ENCODE data around the gene GNAL.

The GNAL gene

DNA sequence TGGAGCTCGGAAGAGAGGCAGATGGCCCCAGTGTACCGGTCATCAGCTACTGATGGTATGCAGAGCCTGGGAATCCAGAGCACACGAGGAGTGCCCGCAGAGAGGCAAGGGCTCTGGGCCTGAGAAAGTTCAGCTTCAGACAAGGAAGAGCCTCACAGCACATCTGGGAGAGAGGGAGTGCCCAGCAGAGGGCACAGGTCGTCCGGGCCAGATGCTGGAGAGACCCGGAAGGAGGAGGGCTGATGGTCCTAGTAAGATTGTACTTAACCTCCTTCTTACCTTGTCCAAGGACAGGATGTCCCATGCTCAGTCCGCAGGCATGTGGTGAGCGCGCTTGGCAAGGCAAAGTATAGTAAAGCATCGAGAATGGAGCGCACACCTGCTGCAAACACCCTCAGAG lies 137.8 kb downstream of the GNAL start:
- H3K9me3 ChIP-seq (ENCODE audit: control insufficient read depth, insufficient read depth, low read depth, low read length): no peaks in the 10 kb centered on the region
- peaks cover 33% of the 10 kb centered on the region for H3K4me1 ChIP-seq (ENCODE audit: control insufficient read depth, insufficient read depth, low read length)
- H3K4me3 ChIP-seq (ENCODE audit: low read depth, low read length): no peak overlapping the region
- no peaks in the 10 kb centered on the region for H3K36me3 ChIP-seq (ENCODE audit: control insufficient read depth, insufficient read depth, low read length)
- no peaks in the 10 kb centered on the region for H3K27me3 ChIP-seq (ENCODE audit: control insufficient read depth, insufficient read depth, low read length)
- no peak overlapping the region for H3K9ac ChIP-seq (ENCODE audit: low read length)
- no peak overlapping the region for H3K27ac ChIP-seq (ENCODE audit: low read depth, low read length)

DNA sequence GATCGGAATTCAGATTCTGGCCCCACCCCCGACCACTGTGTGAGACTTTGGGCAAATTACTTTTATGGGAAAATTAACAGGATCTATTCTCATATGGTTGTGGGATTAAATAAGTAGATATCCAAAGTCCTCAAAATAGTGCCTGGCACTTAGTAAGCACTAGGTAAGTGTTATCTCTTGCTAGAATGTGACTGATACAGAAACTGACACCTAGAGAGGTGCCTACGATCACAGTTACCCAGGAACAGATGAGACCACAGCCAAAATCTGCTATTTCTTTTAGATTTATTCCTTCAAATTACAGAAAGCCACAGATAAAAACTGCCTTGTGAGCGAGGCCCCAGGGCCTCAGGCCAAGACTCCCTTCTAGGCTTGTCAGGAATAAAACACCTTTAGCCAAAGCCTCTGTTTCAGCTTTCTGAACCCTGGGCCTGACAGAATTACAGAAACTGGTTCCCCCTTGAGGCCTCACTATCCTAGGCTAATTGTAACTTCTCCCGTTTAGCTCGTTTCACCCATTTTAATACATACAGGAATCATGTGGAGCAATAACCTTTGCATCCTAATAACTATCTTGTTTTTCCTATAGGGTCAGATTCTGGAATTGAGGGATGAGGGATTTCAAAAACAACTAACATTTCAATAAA lies 139.8 kb downstream of the GNAL start:
- no peaks in the 10 kb centered on the region for H3K27me3 ChIP-seq (ENCODE audit: control insufficient read depth, insufficient read depth, low read length)
- H3K27ac ChIP-seq (ENCODE audit: low read depth, low read length): peak overlapping the region; percentile 65
- no peak overlapping the region for H3K4me3 ChIP-seq (ENCODE audit: low read depth, low read length)
- peaks cover 23% of the 10 kb centered on the region for H3K4me1 ChIP-seq (ENCODE audit: control insufficient read depth, insufficient read depth, low read length)
- H3K36me3 ChIP-seq (ENCODE audit: control insufficient read depth, insufficient read depth, low read length): no peaks in the 10 kb centered on the region
- H3K9me3 ChIP-seq (ENCODE audit: control insufficient read depth, insufficient read depth, low read depth, low read length): no peaks in the 10 kb centered on the region
- no peak overlapping the region for H3K9ac ChIP-seq (ENCODE audit: low read length)

DNA sequence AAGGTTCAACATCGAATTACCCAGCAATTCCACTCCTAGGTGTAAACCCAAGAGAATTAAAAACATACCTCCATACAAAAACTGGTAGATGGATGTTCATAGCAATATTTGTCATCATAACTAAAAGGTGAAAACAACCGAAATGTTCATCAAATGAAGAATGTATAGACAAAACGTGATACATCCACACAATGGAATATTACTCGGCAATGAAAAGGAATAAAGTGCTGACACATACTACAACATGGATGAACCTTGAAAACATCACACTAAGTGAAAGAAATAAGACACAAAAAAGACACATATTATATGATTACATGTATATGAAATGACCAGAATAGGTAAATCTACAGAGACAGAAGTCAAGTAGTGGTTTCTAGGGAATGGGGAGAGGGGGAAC lies 141.5 kb downstream of the GNAL start:
- H3K9ac ChIP-seq (ENCODE audit: low read length): no peak overlapping the region
- no peak overlapping the region for H3K27ac ChIP-seq (ENCODE audit: low read depth, low read length)
- H3K27me3 ChIP-seq (ENCODE audit: control insufficient read depth, insufficient read depth, low read length): no peaks in the 10 kb centered on the region
- no peaks in the 10 kb centered on the region for H3K9me3 ChIP-seq (ENCODE audit: control insufficient read depth, insufficient read depth, low read depth, low read length)
- H3K4me1 ChIP-seq (ENCODE audit: control insufficient read depth, insufficient read depth, low read length): peaks cover 23% of the 10 kb centered on the region
- no peaks in the 10 kb centered on the region for H3K36me3 ChIP-seq (ENCODE audit: control insufficient read depth, insufficient read depth, low read length)
- no peak overlapping the region for H3K4me3 ChIP-seq (ENCODE audit: low read depth, low read length)

DNA sequence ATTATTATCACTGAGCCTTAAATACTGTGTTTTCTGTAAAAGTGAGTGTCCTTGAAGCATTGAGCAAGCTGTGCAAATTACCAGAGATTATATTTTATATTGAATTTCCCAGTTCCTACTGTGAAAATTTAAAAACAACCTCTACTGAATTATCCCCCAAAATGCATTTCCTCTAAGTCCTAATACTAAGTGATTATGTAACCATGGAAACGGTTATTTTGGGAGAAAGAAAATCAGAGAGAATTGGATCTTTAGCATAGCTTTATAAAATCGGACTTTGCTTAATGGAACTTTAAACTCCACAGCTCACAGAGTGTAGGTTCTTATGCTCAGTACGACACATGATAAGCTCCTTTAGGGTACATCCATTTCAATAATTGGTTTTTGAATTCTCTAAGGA lies 142.9 kb downstream of the GNAL start:
- Histone ChIP-seq H3K9me3 (ENCODE audit: control insufficient read depth, insufficient read depth, low read depth, low read length) (no peaks in the 10 kb centered on the region), H3K9ac (ENCODE audit: low read length) (no peak overlapping the region), H3K4me1 (ENCODE audit: control insufficient read depth, insufficient read depth, low read length) (peaks cover 12% of the 10 kb centered on the region), H3K27me3 (ENCODE audit: control insufficient read depth, insufficient read depth, low read length) (no peaks in the 10 kb centered on the region), H3K36me3 (ENCODE audit: control insufficient read depth, insufficient read depth, low read length) (no peaks in the 10 kb centered on the region), H3K27ac (ENCODE audit: low read depth, low read length) (no peak overlapping the region), H3K4me3 (ENCODE audit: low read depth, low read length) (no peak overlapping the region)

DNA sequence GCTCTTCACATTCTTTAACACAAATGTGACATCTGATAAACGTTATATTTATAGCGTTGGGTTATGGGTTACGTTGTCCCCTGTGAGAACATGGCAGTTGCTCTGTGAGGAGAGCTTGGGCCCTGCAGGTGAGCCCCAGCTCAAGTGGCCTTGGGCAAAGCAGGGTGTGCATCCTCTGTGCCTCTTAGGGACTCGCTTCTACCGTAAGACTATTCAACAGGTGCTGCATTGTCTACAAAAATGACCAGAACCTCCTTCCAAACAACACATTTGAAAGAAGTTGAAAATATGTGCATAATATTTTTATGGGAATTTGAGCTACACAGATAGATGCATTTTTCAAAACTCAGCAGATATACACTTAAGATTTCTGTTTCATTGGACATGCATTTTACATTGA lies 145.7 kb downstream of the GNAL start:
- H3K4me1 ChIP-seq (ENCODE audit: control insufficient read depth, insufficient read depth, low read length): no peaks in the 10 kb centered on the region
- no peak overlapping the region for H3K9ac ChIP-seq (ENCODE audit: low read length)
- no peaks in the 10 kb centered on the region for H3K36me3 ChIP-seq (ENCODE audit: control insufficient read depth, insufficient read depth, low read length)
- no peak overlapping the region for H3K27ac ChIP-seq (ENCODE audit: low read depth, low read length)
- no peaks in the 10 kb centered on the region for H3K9me3 ChIP-seq (ENCODE audit: control insufficient read depth, insufficient read depth, low read depth, low read length)
- H3K4me3 ChIP-seq (ENCODE audit: low read depth, low read length): no peak overlapping the region
- H3K27me3 ChIP-seq (ENCODE audit: control insufficient read depth, insufficient read depth, low read length): no peaks in the 10 kb centered on the region

DNA sequence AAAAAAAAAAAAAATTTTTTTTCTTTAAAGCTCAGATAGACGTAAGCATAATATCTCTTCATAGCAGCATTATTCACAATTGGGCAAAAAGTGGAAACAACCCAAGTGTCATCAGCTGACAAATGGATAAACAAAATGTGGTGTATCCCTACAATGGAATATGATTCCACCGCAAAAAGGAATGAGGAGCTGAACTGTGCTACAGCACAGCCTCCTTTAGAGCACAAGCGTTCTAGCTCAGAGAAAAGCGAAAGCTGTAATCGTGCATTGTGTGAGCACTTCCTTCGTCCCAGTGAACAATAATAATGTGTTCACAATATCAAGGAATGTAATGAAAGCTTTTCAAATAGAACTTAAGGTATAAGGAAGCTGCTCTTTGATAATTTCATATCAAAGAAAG lies 150.5 kb downstream of the GNAL start:
- H3K9ac ChIP-seq (ENCODE audit: low read length): no peak overlapping the region
- H3K27ac ChIP-seq (ENCODE audit: low read depth, low read length): no peak overlapping the region
- H3K4me3 ChIP-seq (ENCODE audit: low read depth, low read length): no peak overlapping the region
- no peaks in the 10 kb centered on the region for H3K27me3 ChIP-seq (ENCODE audit: control insufficient read depth, insufficient read depth, low read length)
- H3K9me3 ChIP-seq (ENCODE audit: control insufficient read depth, insufficient read depth, low read depth, low read length): no peaks in the 10 kb centered on the region
- 0 out of 2 replicates have a peak, but pooled peaks cover 6% of the 10 kb centered on the region for H3K4me1 ChIP-seq (ENCODE audit: control insufficient read depth, insufficient read depth, low read length)
- H3K36me3 ChIP-seq (ENCODE audit: control insufficient read depth, insufficient read depth, low read length): no peaks in the 10 kb centered on the region

DNA sequence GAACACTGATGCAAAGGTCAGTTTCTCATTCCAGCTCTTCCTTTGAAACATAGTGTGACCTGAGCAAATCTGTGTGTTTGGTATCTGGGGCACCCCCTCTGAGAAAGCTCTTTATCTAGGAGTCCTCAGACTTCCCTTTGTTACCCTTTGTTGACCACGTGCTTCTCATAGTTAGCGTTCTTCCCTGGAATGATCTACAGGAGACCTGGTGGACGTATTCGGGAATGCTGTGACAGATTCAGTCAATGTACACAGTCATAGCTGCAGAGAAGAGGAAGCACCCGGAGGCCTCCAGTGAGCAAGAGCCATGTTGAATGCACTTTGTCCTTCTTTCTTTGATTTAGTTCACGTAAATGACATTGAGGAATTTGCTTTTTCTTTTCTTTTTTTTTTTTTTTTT lies 151.4 kb downstream of the GNAL start:
- Histone ChIP-seq H3K9me3 (ENCODE audit: control insufficient read depth, insufficient read depth, low read depth, low read length) (no peaks in the 10 kb centered on the region), H3K27me3 (ENCODE audit: control insufficient read depth, insufficient read depth, low read length) (no peaks in the 10 kb centered on the region), H3K4me1 (ENCODE audit: control insufficient read depth, insufficient read depth, low read length) (0 out of 2 replicates have a peak, but pooled peaks cover 6% of the 10 kb centered on the region), H3K27ac (ENCODE audit: low read depth, low read length) (no peak overlapping the region), H3K9ac (ENCODE audit: low read length) (no peak overlapping the region), H3K36me3 (ENCODE audit: control insufficient read depth, insufficient read depth, low read length) (no peaks in the 10 kb centered on the region), H3K4me3 (ENCODE audit: low read depth, low read length) (no peak overlapping the region)

DNA sequence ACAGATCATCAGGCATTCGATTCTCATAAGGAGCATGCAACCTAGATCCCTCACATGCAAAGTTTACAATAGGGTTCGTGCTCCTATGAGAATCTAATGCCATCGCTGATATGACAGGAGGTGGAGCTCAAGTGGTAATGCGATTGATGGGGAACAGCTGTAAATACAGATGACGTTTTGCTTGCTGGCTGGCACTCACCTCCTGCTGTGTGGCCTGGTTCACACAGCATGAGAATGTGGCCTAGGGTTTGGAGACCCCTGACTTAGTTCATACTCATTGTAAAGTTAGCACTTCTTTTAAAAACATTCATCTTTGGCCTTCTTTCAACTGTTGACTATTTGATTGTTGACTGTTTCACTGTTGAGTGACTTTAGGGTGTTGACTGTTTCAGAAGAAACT lies 153.5 kb downstream of the GNAL start:
- Histone ChIP-seq H3K36me3 (ENCODE audit: control insufficient read depth, insufficient read depth, low read length) (no peaks in the 10 kb centered on the region), H3K9me3 (ENCODE audit: control insufficient read depth, insufficient read depth, low read depth, low read length) (no peaks in the 10 kb centered on the region), H3K4me3 (ENCODE audit: low read depth, low read length) (no peak overlapping the region), H3K9ac (ENCODE audit: low read length) (no peak overlapping the region), H3K27me3 (ENCODE audit: control insufficient read depth, insufficient read depth, low read length) (no peaks in the 10 kb centered on the region), H3K4me1 (ENCODE audit: control insufficient read depth, insufficient read depth, low read length) (0 out of 2 replicates have a peak, but pooled peaks cover 6% of the 10 kb centered on the region), H3K27ac (ENCODE audit: low read depth, low read length) (no peak overlapping the region)

DNA sequence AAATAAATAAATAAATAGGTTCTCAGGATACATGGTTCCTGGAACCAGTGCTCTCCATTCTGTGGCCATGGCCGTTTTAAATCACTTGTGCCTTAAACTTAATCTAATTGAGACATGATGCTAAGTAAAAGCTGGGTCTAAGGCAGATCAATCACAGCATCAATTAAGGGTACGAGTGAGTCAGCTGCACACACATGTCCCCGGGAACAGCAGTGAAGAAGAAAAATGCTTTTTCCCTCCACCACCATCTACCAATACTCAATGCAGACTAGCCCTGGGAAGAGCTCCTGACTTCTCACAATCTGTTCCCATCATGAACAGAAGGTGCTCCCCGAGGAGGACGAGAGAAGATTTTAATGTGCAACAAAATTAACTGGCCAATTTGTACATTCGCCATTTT lies 155.4 kb downstream of the GNAL start:
- no peaks in the 10 kb centered on the region for H3K27me3 ChIP-seq (ENCODE audit: control insufficient read depth, insufficient read depth, low read length)
- no peaks in the 10 kb centered on the region for H3K36me3 ChIP-seq (ENCODE audit: control insufficient read depth, insufficient read depth, low read length)
- H3K9me3 ChIP-seq (ENCODE audit: control insufficient read depth, insufficient read depth, low read depth, low read length): no peaks in the 10 kb centered on the region
- H3K4me3 ChIP-seq (ENCODE audit: low read depth, low read length): no peak overlapping the region
- H3K9ac ChIP-seq (ENCODE audit: low read length): no peak overlapping the region
- H3K27ac ChIP-seq (ENCODE audit: low read depth, low read length): no peak overlapping the region
- H3K4me1 ChIP-seq (ENCODE audit: control insufficient read depth, insufficient read depth, low read length): 0 out of 2 replicates have a peak, but pooled peaks cover 6% of the 10 kb centered on the region

DNA sequence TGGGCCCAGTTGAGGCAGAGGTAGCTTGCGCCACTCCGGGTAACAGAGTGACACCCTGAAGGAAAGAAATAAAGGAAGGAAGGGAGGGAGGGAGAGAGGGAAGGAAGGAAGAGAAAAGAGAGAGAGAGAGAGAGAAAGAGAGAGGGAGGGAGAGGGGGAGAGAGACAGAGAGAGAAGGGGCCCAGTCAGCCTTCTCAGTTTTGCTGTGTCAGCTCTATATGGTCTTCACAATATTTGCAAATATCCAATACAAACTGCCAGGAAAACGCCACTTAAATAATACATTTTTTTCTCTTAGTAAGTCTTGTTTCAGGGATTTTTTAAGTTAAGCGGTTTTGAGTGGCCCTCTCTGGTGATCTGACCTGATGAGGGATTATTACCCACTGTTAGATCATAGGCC lies 156.6 kb downstream of the GNAL start:
- no peaks in the 10 kb centered on the region for H3K27me3 ChIP-seq (ENCODE audit: control insufficient read depth, insufficient read depth, low read length)
- no peak overlapping the region for H3K27ac ChIP-seq (ENCODE audit: low read depth, low read length)
- H3K36me3 ChIP-seq (ENCODE audit: control insufficient read depth, insufficient read depth, low read length): no peaks in the 10 kb centered on the region
- peaks cover 14% of the 10 kb centered on the region for H3K4me1 ChIP-seq (ENCODE audit: control insufficient read depth, insufficient read depth, low read length)
- no peak overlapping the region for H3K4me3 ChIP-seq (ENCODE audit: low read depth, low read length)
- no peaks in the 10 kb centered on the region for H3K9me3 ChIP-seq (ENCODE audit: control insufficient read depth, insufficient read depth, low read depth, low read length)
- H3K9ac ChIP-seq (ENCODE audit: low read length): no peak overlapping the region

DNA sequence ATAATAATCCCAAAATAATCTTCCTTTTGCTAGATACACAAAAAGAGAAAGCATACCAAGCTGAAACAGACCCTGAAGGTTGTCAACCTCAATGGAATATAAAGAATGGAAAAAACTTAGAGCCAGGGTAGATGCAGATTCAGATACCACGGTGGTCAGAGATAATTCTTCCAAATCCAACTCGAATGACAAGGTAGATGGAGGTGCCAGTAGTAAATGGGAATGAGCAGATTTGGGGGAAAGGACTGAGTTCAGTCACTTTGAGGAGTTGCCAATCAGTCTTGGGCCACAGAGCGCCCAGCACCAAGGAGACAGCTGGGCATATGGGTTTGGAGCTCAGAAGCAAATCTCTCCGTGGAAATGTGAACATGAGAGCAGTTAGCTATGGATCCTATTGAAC lies 158.7 kb downstream of the GNAL start:
- peaks cover 12% of the 10 kb centered on the region for H3K4me1 ChIP-seq (ENCODE audit: control insufficient read depth, insufficient read depth, low read length)
- H3K4me3 ChIP-seq (ENCODE audit: low read depth, low read length): no peak overlapping the region
- no peaks in the 10 kb centered on the region for H3K36me3 ChIP-seq (ENCODE audit: control insufficient read depth, insufficient read depth, low read length)
- no peak overlapping the region for H3K27ac ChIP-seq (ENCODE audit: low read depth, low read length)
- no peak overlapping the region for H3K9ac ChIP-seq (ENCODE audit: low read length)
- no peaks in the 10 kb centered on the region for H3K9me3 ChIP-seq (ENCODE audit: control insufficient read depth, insufficient read depth, low read depth, low read length)
- no peaks in the 10 kb centered on the region for H3K27me3 ChIP-seq (ENCODE audit: control insufficient read depth, insufficient read depth, low read length)

DNA sequence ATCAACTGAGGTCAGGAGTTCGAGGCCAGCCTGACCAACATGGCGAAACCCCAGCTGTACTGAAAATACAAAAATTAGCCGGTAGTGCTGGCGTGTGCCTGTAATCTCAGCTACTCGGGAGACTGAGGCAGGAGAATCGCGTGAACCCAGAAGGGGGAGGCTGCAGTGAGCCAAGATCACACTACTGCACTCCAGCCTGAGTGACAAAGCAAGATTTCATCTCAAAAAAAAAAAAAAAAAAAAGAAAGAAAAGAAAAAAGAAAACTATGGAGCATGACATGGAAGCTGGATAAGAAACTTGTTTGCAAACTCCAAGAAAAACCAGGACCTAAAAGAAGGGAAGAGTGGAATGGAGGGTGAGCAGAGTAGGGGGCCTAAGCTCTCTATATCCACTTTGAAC lies 160.2 kb downstream of the GNAL start:
- Histone ChIP-seq H3K4me1 (ENCODE audit: control insufficient read depth, insufficient read depth, low read length) (peaks cover 12% of the 10 kb centered on the region), H3K4me3 (ENCODE audit: low read depth, low read length) (no peak overlapping the region), H3K27me3 (ENCODE audit: control insufficient read depth, insufficient read depth, low read length) (no peaks in the 10 kb centered on the region), H3K27ac (ENCODE audit: low read depth, low read length) (no peak overlapping the region), H3K9ac (ENCODE audit: low read length) (no peak overlapping the region), H3K9me3 (ENCODE audit: control insufficient read depth, insufficient read depth, low read depth, low read length) (no peaks in the 10 kb centered on the region), H3K36me3 (ENCODE audit: control insufficient read depth, insufficient read depth, low read length) (no peaks in the 10 kb centered on the region)
